Endothelial cell (in vitro differentiated cells): ENCODE results near the gene AFAP1L2. TPM values are rescaled to one million over a fixed set of nuclear protein-coding genes. Genes with fewer than 3 reads are reported as not detected.

ENCODE experiments used
- DNase-seq: peaks from one replicate; pipeline ENCODE4 v3.0.0; 2021; ENCODE audit warnings: low spot score
- H3K27ac Mint-ChIP-seq: one replicate; pipeline ENCODE4 v1.8.0; 2021; ENCODE audit warnings: mixed read lengths, inconsistent platforms; ENCODE audit not compliant: unreplicated experiment
- H3K27me3 Mint-ChIP-seq: one replicate; pipeline ENCODE4 v1.8.0; 2021; ENCODE audit warnings: mild to moderate bottlenecking, moderate library complexity, mixed read lengths, inconsistent platforms; ENCODE audit not compliant: unreplicated experiment
- H3K36me3 Mint-ChIP-seq: one replicate; pipeline ENCODE4 v1.8.0; 2021; ENCODE audit warnings: mild to moderate bottlenecking, low read depth, mixed read lengths, inconsistent platforms; ENCODE audit not compliant: unreplicated experiment
- H3K4me1 Mint-ChIP-seq: one replicate; pipeline ENCODE4 v1.8.0; 2021; ENCODE audit warnings: mild to moderate bottlenecking, mixed read lengths, inconsistent platforms; ENCODE audit not compliant: unreplicated experiment
- H3K4me3 Mint-ChIP-seq: one replicate; pipeline ENCODE4 v1.8.0; 2021; ENCODE audit warnings: mild to moderate bottlenecking, mixed read lengths, inconsistent platforms; ENCODE audit not compliant: unreplicated experiment
- H3K9me3 Mint-ChIP-seq: one replicate; pipeline ENCODE4 v1.8.0; 2021; ENCODE audit warnings: mixed read lengths, inconsistent platforms; ENCODE audit not compliant: unreplicated experiment
- CTCF ChIP-seq: fragments of 200-600 bp; sonication (generic); IDR thresholded peaks from one replicate; pipeline ENCODE4 v1.5.0; 2021; ENCODE audit warnings: antibody characterized with exemption; ENCODE audit not compliant: unreplicated experiment
- total RNA-seq: library from RNA; stranded (reverse); fragmentation: NEBNext Ultra II Directional; extraction: Animal tissue kit (Norgen Biotek cat#: 25700); gene quantifications from one replicate; pipeline ENCODE4 v1.2.1, GENCODE V29; 2021; ENCODE audit not compliant: unreplicated experiment

The AFAP1L2 gene
- total RNA-seq, 1 donor from 2014 or later, result 0.77 TPM

DNA sequence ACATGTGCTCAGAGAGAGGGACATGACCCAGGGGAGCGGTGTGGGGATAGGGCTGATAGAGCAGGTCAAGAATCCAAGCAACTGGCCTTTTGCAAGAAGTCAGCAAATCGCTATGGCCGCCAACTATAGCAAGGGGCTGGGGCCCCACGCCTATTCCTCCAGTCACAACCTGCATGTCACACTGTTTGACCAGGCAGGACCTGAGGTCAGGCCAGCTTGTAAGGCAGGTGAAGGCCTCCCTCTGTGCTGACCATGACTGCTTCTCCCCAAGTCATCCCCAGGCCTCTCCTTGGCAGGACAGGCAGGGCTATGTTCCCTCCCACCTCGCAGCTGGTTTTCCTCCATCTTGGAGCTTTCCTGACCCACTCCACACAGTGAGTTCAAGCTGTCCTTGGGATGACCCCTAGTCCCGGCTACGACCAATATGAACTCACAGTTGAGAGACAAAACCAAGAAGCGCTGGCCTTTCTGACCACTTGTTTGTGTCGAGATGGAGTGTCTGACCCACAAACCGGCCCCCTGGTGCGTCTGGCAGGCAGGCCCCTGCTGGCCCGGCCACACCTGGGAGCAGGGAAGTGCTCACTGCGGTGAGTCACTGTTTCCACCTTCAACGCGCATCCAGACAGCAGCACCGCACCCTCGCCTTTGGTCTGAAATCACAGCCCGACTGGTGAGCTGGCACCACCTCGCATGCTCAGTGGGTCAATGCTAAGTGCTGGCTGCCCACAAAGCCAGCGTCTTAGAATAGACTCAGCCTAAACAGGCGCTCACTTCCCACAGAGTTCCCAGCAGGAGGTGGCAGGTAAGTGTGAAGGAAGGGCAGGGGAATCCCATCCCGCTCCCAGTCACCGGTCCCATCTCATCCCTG lies 83.8 kb downstream of the AFAP1L2 start:
- H3K36me3 Mint-ChIP-seq, result no peaks in the 10 kb centered on the region
- DNase-seq, result no peak
- H3K4me1 Mint-ChIP-seq, result no peaks in the 10 kb centered on the region
- no peak overlapping the region for H3K4me3 Mint-ChIP-seq
- H3K27ac Mint-ChIP-seq, result no peak overlapping the region
- no peaks in the 10 kb centered on the region for H3K9me3 Mint-ChIP-seq
- H3K27me3 Mint-ChIP-seq, result peaks cover 3% of the 10 kb centered on the region
- no peak for TF ChIP-seq CTCF

GRCh38 chr10:114319406-114320248 lies 84.7 kb downstream of the AFAP1L2 start:
- Mint-ChIP-seq H3K27me3 (peaks cover 3% of the 10 kb centered on the region), H3K36me3 (no peaks in the 10 kb centered on the region), H3K9me3 (no peaks in the 10 kb centered on the region), H3K27ac (no peak overlapping the region), H3K4me1 (no peaks in the 10 kb centered on the region), H3K4me3 (no peak overlapping the region)
- TF ChIP-seq CTCF, result no peak
- no peak for DNase-seq

- H3K27ac Mint-ChIP-seq, result no peak overlapping the region
- H3K4me1 Mint-ChIP-seq, result peaks cover 4% of the 10 kb centered on the region
- no peak for TF ChIP-seq CTCF
- H3K4me3 Mint-ChIP-seq, result no peak overlapping the region
- H3K9me3 Mint-ChIP-seq, result no peaks in the 10 kb centered on the region
- peaks cover 9% of the 10 kb centered on the region for H3K27me3 Mint-ChIP-seq
- no peak for DNase-seq
- H3K36me3 Mint-ChIP-seq, result no peaks in the 10 kb centered on the region
Observed at GRCh38 chr10:114316744-114317143, 87.6 kb downstream of the AFAP1L2 start.

DNA sequence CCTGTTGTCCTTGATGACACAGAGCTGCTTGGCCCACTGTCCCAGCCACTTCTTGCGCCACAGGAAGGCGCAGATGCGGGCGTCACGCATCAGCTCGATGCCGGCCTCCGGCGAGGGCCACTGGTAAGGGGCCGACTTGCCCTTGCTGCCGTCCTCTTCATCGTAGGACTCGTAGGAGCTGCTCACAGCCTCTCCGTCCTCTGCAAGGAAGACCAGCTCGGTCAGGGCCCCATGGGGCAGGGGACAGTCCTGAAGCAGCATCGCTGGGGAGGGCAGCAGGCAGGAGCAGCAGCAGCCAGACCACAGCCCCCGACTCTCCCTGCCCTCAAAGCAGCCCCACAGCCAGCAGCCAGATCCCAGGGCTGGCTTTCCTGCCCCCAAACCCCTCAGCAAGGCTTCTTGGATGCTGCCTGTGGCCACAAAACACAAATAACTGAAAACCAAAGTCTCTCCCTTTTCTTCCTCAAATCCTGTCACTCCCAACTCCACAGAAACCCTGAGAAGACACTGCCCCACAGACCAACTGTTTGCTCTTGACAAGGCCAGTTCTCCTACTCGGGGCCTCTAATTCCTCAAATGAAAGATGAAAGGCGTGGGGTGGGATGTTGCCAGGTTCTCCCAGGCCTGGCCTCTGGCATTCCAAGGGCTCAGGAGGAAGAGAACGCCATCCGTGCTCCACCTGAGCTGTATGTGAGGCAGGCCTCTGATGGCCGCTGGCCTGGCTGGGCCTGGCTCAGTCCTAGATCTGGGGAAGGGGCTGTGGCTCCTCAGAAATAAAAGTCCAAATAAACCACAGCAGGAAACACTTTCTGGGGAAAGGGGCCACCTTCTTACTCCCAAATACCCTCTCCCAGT lies 88.5 kb downstream of the AFAP1L2 start:
- Mint-ChIP-seq H3K9me3 (no peaks in the 10 kb centered on the region), H3K27me3 (peaks cover 9% of the 10 kb centered on the region), H3K4me3 (no peak overlapping the region), H3K36me3 (no peaks in the 10 kb centered on the region), H3K27ac (no peak overlapping the region), H3K4me1 (peaks cover 5% of the 10 kb centered on the region)
- DNase-seq, result no peak
- no peak for TF ChIP-seq CTCF
